Liver (tissue), 9 donors: ENCODE data around the gene USP24. TPM values are rescaled to one million over a fixed set of nuclear protein-coding genes. Genes with fewer than 3 reads are reported as not detected.

ENCODE experiments used
- DNase-seq: peaks from one replicate; pipeline ENCODE4 v3.0.0-alpha.2; 2017; ENCODE audit warnings: low spot score
- H3K27ac ChIP-seq, 2 donors: one replicate each; pipeline ENCODE4 v1.7.0; 2013; ENCODE audit warnings: inconsistent platforms in 2 of 2, low read length in 2 of 2, control low read depth in 1 of 2, low read depth in 1 of 2, mild to moderate bottlenecking in 1 of 2
- H3K27me3 ChIP-seq, 4 donors: one replicate each; pipeline versions ENCODE4 v1.6.1 to v1.7.0; 2013; ENCODE audit warnings: low read length in 3 of 4, inconsistent platforms in 1 of 4, mild to moderate bottlenecking in 1 of 4, moderate library complexity in 1 of 4; ENCODE audit not compliant: control insufficient read depth in 4 of 4, insufficient read depth in 4 of 4
- H3K36me3 ChIP-seq, 4 donors: one replicate each; pipeline versions ENCODE4 v1.6.1 to v1.7.0; 2013; ENCODE audit warnings: low read length in 3 of 4, mild to moderate bottlenecking in 3 of 4, low read depth in 1 of 4, moderate library complexity in 1 of 4; ENCODE audit not compliant: control insufficient read depth in 4 of 4, insufficient read depth in 3 of 4
- H3K4me1 ChIP-seq, 4 donors: one replicate each; pipeline versions ENCODE4 v1.6.1 to v1.7.0; 2013; ENCODE audit warnings: low read length in 3 of 4, mild to moderate bottlenecking in 3 of 4, moderate library complexity in 1 of 4; ENCODE audit not compliant: control insufficient read depth in 4 of 4, insufficient read depth in 4 of 4
- H3K4me3 ChIP-seq, 3 donors: one replicate each; pipeline versions ENCODE4 v1.6.1 to v1.7.0; 2013; ENCODE audit warnings: low read length in 3 of 3, control low read depth in 1 of 3, low read depth in 1 of 3, mild to moderate bottlenecking in 1 of 3
- H3K9ac ChIP-seq, 2 donors: one replicate each; pipeline ENCODE4 v1.7.0; 2013; ENCODE audit warnings: low read length in 2 of 2, mild to moderate bottlenecking in 2 of 2, moderate library complexity in 2 of 2, control low read depth in 1 of 2, low read depth in 1 of 2
- H3K9me3 ChIP-seq, 4 donors: one replicate each; pipeline versions ENCODE4 v1.6.1 to v1.7.0; 2013; ENCODE audit warnings: low read length in 3 of 4; ENCODE audit not compliant: control insufficient read depth in 4 of 4
- CTCF ChIP-seq: fragments of 150-350 bp; IDR thresholded peaks from 2 replicates; pipeline ENCODE4 v1.5.1; 2017; ENCODE audit warnings: improper control_type of control experiment, low read depth, low read length; ENCODE audit not compliant: missing input control
- FOXA1 ChIP-seq: IDR thresholded peaks from 2 replicates; pipeline ENCODE4 v1.6.1; 2016; ENCODE audit warnings: antibody characterized with exemption
- GABPA ChIP-seq, 2 donors: IDR thresholded peaks in 1 of 2; conservative IDR thresholded peaks in 1 of 2; 2 replicates each; pipeline ENCODE4 v1.6.1; 2016; ENCODE audit warnings: antibody characterized with exemption in 2 of 2, mild to moderate bottlenecking in 1 of 2, moderate library complexity in 1 of 2
- HNF4A ChIP-seq, 2 donors: conservative IDR thresholded peaks; 2 replicates each; pipeline ENCODE4 v1.6.1; 2016; ENCODE audit warnings: antibody characterized with exemption in 2 of 2, mild to moderate bottlenecking in 2 of 2
- HNF4G ChIP-seq: IDR thresholded peaks from 2 replicates; pipeline ENCODE4 v1.6.1; 2016; ENCODE audit warnings: antibody characterized with exemption
- JUND ChIP-seq, 2 donors: IDR thresholded peaks; 2 replicates each; pipeline ENCODE4 v1.6.1; 2016; ENCODE audit warnings: antibody characterized with exemption in 2 of 2
- MAX ChIP-seq: IDR thresholded peaks from 2 replicates; pipeline ENCODE4 v1.6.1; 2016; ENCODE audit warnings: antibody characterized with exemption
- RAD21 ChIP-seq, 2 donors: IDR thresholded peaks; 2 replicates each; pipeline ENCODE4 v1.6.1; 2016; ENCODE audit warnings: antibody characterized with exemption in 2 of 2, mild to moderate bottlenecking in 2 of 2
- YY1 ChIP-seq: IDR thresholded peaks from 2 replicates; pipeline ENCODE4 v1.6.1; 2016; ENCODE audit warnings: antibody characterized with exemption, mild to moderate bottlenecking
- ZBTB33 ChIP-seq: IDR thresholded peaks from 2 replicates; pipeline ENCODE4 v1.6.1; 2016; ENCODE audit warnings: antibody characterized with exemption
- WGBS: extraction: QIAGEN DNeasy Blood & Tissue Kit; methylation state at CpG from one replicate; pipeline ENCODE4 v1.1.7; 2013; 5-methylcytosine and 5-hydroxymethylcytosine counted together
- polyA plus RNA-seq, 2 donors: library from polyadenylated mRNA; stranded (reverse) in 1 of 2; unstranded in 1 of 2; fragments of 200-250 nt in 1 of 2; fragments of >200 nt in 1 of 2; fragmentation: Nextera tagmentation in 1 of 2; extraction: Ambion mirVana in 1 of 2; gene quantifications; one replicate each; pipeline versions ENCODE4 v1.2.1 to v1.2.3, GENCODE V29; 2013 to 2015
- total RNA-seq, 2 donors: library from RNA; depleted of rRNA; stranded (reverse); fragments of >200 nt; gene quantifications; one replicate each; pipeline ENCODE4 v1.2.3, GENCODE V29; 2014
- donor health status: healthy.
- donor health status: healthy.
- donor health status: healthy.
- donor health status: healthy.
- donor health status: healthy.

Gene USP24
- total and polyA plus RNA-seq, 4 donors, result 7.0 to 75.8 (median 20.3) TPM

- no peak for DNase-seq
- Histone ChIP-seq H3K4me3 (no peak overlapping the region), H3K27ac (no peak overlapping the region), H3K9ac (no peak overlapping the region), H3K36me3 (peaks cover 8 to 83% (median 71%) of the 10 kb centered on the region in 4 donors), H3K9me3 (no peaks in the 10 kb centered on the region), H3K4me1 (no peaks in the 10 kb centered on the region), H3K27me3 (no peaks in the 10 kb centered on the region)
- WGBS, result 86% methylated on average over 9 of the region's 9 CpGs
- TF ChIP-seq HNF4G (no peak), ZBTB33 (no peak), RAD21 (IDR thresholded peaks at IDR 0.05) (no peak), CTCF (no peak), HNF4A (conservative IDR thresholded peaks at IDR 0.05) (no peak)
Measured at GRCh38 chr1:55081188-55081904, 133.8 kb downstream of the USP24 start.

- Histone ChIP-seq H3K27me3 (no peaks in the 10 kb centered on the region), H3K4me3 (no peak overlapping the region), H3K4me1 (no peaks in the 10 kb centered on the region), H3K9me3 (no peaks in the 10 kb centered on the region), H3K27ac (no peak overlapping the region), H3K9ac (no peak overlapping the region), H3K36me3 (peaks cover 12 to 83% (median 65%) of the 10 kb centered on the region in 4 donors)
- WGBS, result 98% methylated on average over 7 of the region's 7 CpGs
- DNase-seq, result no peak
- TF ChIP-seq ZBTB33 (no peak), FOXA1 (no peak), JUND (IDR thresholded peaks at IDR 0.05) (no peak), CTCF (no peak), GABPA (IDR thresholded peaks at IDR 0.05 in 1 of 2, conservative IDR thresholded peaks at IDR 0.05 in 1 of 2) (no peak), MAX (no peak), YY1 (no peak)
Measured at GRCh38 chr1:55079651-55080050, 135.5 kb downstream of the USP24 start.
